ENCODE results near the gene PHLDB3. TPM values are rescaled to one million over a fixed set of nuclear protein-coding genes. Genes with fewer than 3 reads are reported as not detected.

Gene PHLDB3
- total RNA-seq, 6 donors from 2014 or later, result 1.8 to 22.6 (median 13.8) TPM

- H3K27ac ChIP-seq, result peak overlapping the region; percentile 84 to 89 (median 88)
- WGBS, 2 donors, result 72 to 74% methylated on average over 40 to 60 of the region's 62 CpGs
- no peak for TF ChIP-seq POLR2AphosphoS5 (IDR thresholded peaks at IDR 0.05)
- TF ChIP-seq CTCF (IDR thresholded peaks at IDR 0.05), result peak; percentile 35 to 63 (median 42)
Observed at GRCh38 chr19:43534816-43535761, 30.5 kb upstream of the PHLDB3 start.

GRCh38 chr19:43534305-43534815 lies 29.8 kb upstream of the PHLDB3 start:
- Histone ChIP-seq H3K4me3 (peak overlapping the region in 3 of 4 donors; percentile 52 to 81 (median 72)), H3K27me3 (no peaks in the 10 kb centered on the region), H3K36me3 (peaks cover 1 to 17% (median 9%) of the 10 kb centered on the region in 4 donors), H3K9me3 (peaks cover 0 to 7% (median 3%) of the 10 kb centered on the region in 4 donors), H3K27ac (peak overlapping the region; percentile 84 to 89 (median 88)), H3K4me1 (peaks cover 14 to 28% (median 18%) of the 10 kb centered on the region in 4 donors)
- no peak for TF ChIP-seq EP300 (IDR thresholded peaks at IDR 0.05)
- no peak for TF ChIP-seq POLR2A (IDR thresholded peaks at IDR 0.05)
- TF ChIP-seq POLR2AphosphoS5 (IDR thresholded peaks at IDR 0.05), result no peak
- TF ChIP-seq CTCF (IDR thresholded peaks at IDR 0.05), result no peak
- WGBS, 2 donors, result 20 to 24% methylated on average over 7 to 17 of the region's 17 CpGs
- no peak for ATAC-seq (ENCODE audit: low FRiP score in 2 of 2)
- DNase-seq, result peak in 1 of 2 donors; percentile 94

More at GRCh38 chr19:43534816-43535761, 30.5 kb upstream of the PHLDB3 start:
- H3K4me1 ChIP-seq, result peaks cover 14 to 28% (median 18%) of the 10 kb centered on the region in 4 donors
- peaks cover 0 to 7% (median 3%) of the 10 kb centered on the region in 4 donors for H3K9me3 ChIP-seq
- H3K36me3 ChIP-seq, result peaks cover 2 to 22% (median 11%) of the 10 kb centered on the region in 4 donors
- H3K4me3 ChIP-seq, result peak overlapping the region in 1 of 4 donors; percentile 52
- DNase-seq (peak; percentile 32 to 89), ATAC-seq (ENCODE audit: low FRiP score in 2 of 2) (no peak)
- no peaks in the 10 kb centered on the region for H3K27me3 ChIP-seq

GRCh38 chr19:43533546-43534304 lies 29.2 kb upstream of the PHLDB3 start:
- peak overlapping the region; percentile 84 to 89 (median 88) for H3K27ac ChIP-seq
- TF ChIP-seq EP300 (IDR thresholded peaks at IDR 0.05), result no peak
- peak in 1 of 2 donors; percentile 29 for TF ChIP-seq POLR2AphosphoS5 (IDR thresholded peaks at IDR 0.05)
- H3K9me3 ChIP-seq, result peaks cover 0 to 3% (median under 1%) of the 10 kb centered on the region in 4 donors
- H3K4me1 ChIP-seq, result peaks cover 14 to 28% (median 18%) of the 10 kb centered on the region in 4 donors
- no peaks in the 10 kb centered on the region for H3K27me3 ChIP-seq
- 0 to 2% methylated on average over 12 to 34 of the region's 41 CpGs for WGBS, 2 donors
- ATAC-seq (ENCODE audit: low FRiP score in 2 of 2) (peak; percentile 94 to 95), DNase-seq (peak; percentile 95 to 100)
- H3K36me3 ChIP-seq, result peaks cover 0 to 12% (median 6%) of the 10 kb centered on the region in 4 donors
- peak overlapping the region; percentile 47 to 81 (median 62) for H3K4me3 ChIP-seq

GRCh38 chr19:43532962-43533545 lies 28.5 kb upstream of the PHLDB3 start, which contains the start of gene ZNF575:
TSS of gene ZNF575 (plus strand) at chr19:43533188. CDS start at chr19:43534423, 1,235 bp downstream.
- peak; percentile 85 to 91 for ATAC-seq (ENCODE audit: low FRiP score in 2 of 2)
- no peaks in the 10 kb centered on the region for H3K9me3 ChIP-seq
- TF ChIP-seq EP300 (IDR thresholded peaks at IDR 0.05) (no peak), POLR2A (IDR thresholded peaks at IDR 0.05) (peak in 2 of 4 donors; percentile 54 to 62), CTCF (IDR thresholded peaks at IDR 0.05) (peak in 1 of 6 experiments; percentile 23), POLR2AphosphoS5 (IDR thresholded peaks at IDR 0.05) (peak; percentile 67 to 73)
- 0% methylated on average over 16 to 21 of the region's 47 CpGs for WGBS, 2 donors
- H3K4me1 ChIP-seq, result peaks cover 17 to 31% (median 18%) of the 10 kb centered on the region in 4 donors
- DNase-seq, result peak; percentile 90 to 96
- H3K27ac ChIP-seq, result peak within 1 kb of the TSS; percentile 84 to 89 (median 88)
- peaks cover 0 to 6% (median 2%) of the 10 kb centered on the region in 4 donors for H3K36me3 ChIP-seq
- H3K4me3 ChIP-seq, result peak within 1 kb of the TSS; percentile 47 to 81 (median 62)
- H3K27me3 ChIP-seq, result no peaks in the 10 kb centered on the region
